ENCODE measurements around the gene AFF1. TPM values are rescaled to one million over a fixed set of nuclear protein-coding genes. Genes with fewer than 3 reads are reported as not detected.

Gene AFF1
- total RNA-seq, 2 experiments from 2014 or later = 50.3 to 51.2 TPM

DNA sequence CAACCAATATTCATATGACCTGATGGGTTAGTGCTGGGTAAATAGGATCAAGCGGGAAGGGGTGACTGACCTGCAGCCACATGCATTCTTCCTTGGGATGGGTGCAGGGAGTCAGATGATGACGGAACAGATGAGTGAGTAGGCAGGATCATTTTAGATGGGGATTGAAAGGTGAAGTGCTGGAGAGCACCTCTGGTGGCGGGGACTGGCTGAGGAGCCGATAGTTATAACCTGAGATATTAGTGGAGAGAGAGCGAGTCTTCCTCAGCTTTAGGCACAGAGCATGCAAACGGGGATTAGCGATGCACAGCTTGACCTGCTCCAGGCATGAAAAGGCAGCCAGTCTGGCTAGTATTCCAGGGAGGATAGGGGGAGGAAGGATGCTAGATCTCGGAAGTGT is 99.1 kb downstream of the AFF1 start:
- ATAC-seq (ENCODE audit: poor library complexity) (no peak), DNase-seq (no peak)
- Mint-ChIP-seq H3K36me3 (ENCODE audit: low read depth) (no peaks in the 10 kb centered on the region), H3K4me3 (no peak overlapping the region), H3K4me1 (ENCODE audit: low read depth) (peaks cover 47% of the 10 kb centered on the region), H3K27me3 (no peaks in the 10 kb centered on the region), H3K9me3 (no peaks in the 10 kb centered on the region), H3K27ac (no peak overlapping the region)
- no peak overlapping the region for H3K4me3 ChIP-seq (ENCODE audit: low read length)
- H3K36me3 ChIP-seq (ENCODE audit: insufficient read depth, low read length) = peaks cover 3% of the 10 kb centered on the region
- intact Hi-C loops (cut with DNase I, micrococcal nuclease) = no loop called here
- POLR2A ChIA-PET = no interaction called here
- no peaks in the 10 kb centered on the region for H3K9me3 ChIP-seq (ENCODE audit: control insufficient read depth in 1 of 2, insufficient read depth in 1 of 2, low read length in 2 of 2)
- CTCF ChIA-PET = no interaction called here
- no peak overlapping the region for H3K27ac ChIP-seq (ENCODE audit: low read depth in 1 of 2, low read length in 2 of 2)
- H3K4me1 ChIP-seq (ENCODE audit: insufficient read depth, low read length) = peaks cover 21% of the 10 kb centered on the region
- H3K27me3 ChIP-seq (ENCODE audit: control insufficient read depth in 1 of 2, insufficient read depth in 2 of 2, low read length in 2 of 2) = no peaks in the 10 kb centered on the region
- TF ChIP-seq, protein P1, sequence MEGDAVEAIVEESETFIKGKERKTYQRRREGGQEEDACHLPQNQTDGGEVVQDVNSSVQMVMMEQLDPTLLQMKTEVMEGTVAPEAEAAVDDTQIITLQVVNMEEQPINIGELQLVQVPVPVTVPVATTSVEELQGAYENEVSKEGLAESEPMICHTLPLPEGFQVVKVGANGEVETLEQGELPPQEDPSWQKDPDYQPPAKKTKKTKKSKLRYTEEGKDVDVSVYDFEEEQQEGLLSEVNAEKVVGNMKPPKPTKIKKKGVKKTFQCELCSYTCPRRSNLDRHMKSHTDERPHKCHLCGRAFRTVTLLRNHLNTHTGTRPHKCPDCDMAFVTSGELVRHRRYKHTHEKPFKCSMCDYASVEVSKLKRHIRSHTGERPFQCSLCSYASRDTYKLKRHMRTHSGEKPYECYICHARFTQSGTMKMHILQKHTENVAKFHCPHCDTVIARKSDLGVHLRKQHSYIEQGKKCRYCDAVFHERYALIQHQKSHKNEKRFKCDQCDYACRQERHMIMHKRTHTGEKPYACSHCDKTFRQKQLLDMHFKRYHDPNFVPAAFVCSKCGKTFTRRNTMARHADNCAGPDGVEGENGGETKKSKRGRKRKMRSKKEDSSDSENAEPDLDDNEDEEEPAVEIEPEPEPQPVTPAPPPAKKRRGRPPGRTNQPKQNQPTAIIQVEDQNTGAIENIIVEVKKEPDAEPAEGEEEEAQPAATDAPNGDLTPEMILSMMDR (IDR thresholded peaks at IDR 0.05) = no peak

DNA sequence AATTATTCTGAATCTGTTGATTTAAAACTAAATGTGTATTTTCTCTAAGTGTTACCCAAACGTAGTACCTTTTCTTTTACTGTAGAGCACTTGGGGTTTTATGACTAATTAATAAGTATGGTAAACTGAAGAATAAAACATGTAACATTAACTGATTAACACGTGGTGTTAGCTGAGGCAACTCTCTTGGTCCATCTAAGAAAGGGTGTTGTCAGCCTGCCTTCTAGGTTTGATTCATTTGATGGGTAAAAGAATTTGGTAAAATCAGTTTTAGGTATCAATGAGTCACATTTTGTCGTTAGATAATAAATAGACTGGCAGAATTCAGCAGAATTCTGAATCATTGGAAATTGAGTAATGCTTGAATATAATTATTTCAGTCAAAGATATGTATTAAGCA is 99.7 kb downstream of the AFF1 start:
- Histone ChIP-seq H3K9me3 (ENCODE audit: control insufficient read depth in 1 of 2, insufficient read depth in 1 of 2, low read length in 2 of 2) (no peaks in the 10 kb centered on the region), H3K4me1 (ENCODE audit: insufficient read depth, low read length) (peaks cover 25% of the 10 kb centered on the region), H3K27ac (ENCODE audit: low read depth in 1 of 2, low read length in 2 of 2) (no peak overlapping the region), H3K4me3 (ENCODE audit: low read length) (no peak overlapping the region), H3K36me3 (ENCODE audit: insufficient read depth, low read length) (no peaks in the 10 kb centered on the region), H3K27me3 (ENCODE audit: control insufficient read depth in 1 of 2, insufficient read depth in 2 of 2, low read length in 2 of 2) (no peaks in the 10 kb centered on the region)
- Mint-ChIP-seq H3K4me3 (no peak overlapping the region), H3K36me3 (ENCODE audit: low read depth) (no peaks in the 10 kb centered on the region), H3K27ac (no peak overlapping the region), H3K4me1 (ENCODE audit: low read depth) (peaks cover 47% of the 10 kb centered on the region), H3K27me3 (no peaks in the 10 kb centered on the region), H3K9me3 (no peaks in the 10 kb centered on the region)
- intact Hi-C loops (cut with DNase I, micrococcal nuclease) = no loop called here
- ChIA-PET CTCF (no interaction called here), POLR2A (no interaction called here)
- ATAC-seq (ENCODE audit: poor library complexity) = no peak
- DNase-seq = no peak
- TF ChIP-seq, protein P1 (IDR thresholded peaks at IDR 0.05) = no peak

DNA sequence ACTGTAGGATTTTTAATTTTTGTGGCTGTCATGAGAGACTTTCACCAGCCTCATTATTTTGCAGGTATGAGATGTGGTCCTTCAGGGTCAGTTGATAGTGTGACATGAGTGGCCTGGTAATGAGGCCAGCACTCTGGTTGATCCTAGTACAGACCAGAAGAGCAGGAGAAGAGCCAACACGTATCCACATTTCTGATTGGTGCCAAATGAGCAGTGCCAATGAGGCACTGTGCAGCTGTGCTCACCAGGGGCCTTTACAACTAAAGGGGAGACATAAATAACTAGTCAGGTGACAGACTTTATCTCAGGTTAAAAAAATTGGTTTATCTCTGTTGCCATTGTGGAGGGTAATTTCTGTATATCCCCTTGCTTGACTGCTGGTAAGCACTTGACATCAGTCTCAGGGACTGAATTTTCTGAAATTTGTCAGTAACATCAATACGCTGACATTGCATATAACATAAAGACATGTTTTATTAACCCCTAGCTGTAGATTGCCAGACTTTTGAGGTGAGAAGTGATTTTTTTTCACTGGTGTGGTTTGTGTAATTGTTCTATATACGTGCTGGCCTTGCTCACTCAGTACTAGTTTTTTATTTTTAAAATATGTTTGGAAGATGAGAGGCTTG is 101.2 kb downstream of the AFF1 start:
- no peaks in the 10 kb centered on the region for H3K27me3 Mint-ChIP-seq
- no peak overlapping the region for H3K4me3 Mint-ChIP-seq

More for the DNA sequence above, 101.2 kb downstream of the AFF1 start:
- no peaks in the 10 kb centered on the region for H3K9me3 Mint-ChIP-seq
- ChIA-PET POLR2A (no interaction called here), CTCF (interaction anchor here (0.9 to 1.7 kb wide), 2 partner anchors 57 to 114 kb away, joined by 3 to 5 read pairs; no protein-coding TSS in a partner anchor)
- TF ChIP-seq, protein P1 (IDR thresholded peaks at IDR 0.05) = no peak
- no peaks in the 10 kb centered on the region for H3K36me3 ChIP-seq (ENCODE audit: insufficient read depth, low read length)
- no peak for ATAC-seq (ENCODE audit: poor library complexity)
- H3K27me3 ChIP-seq (ENCODE audit: control insufficient read depth in 1 of 2, insufficient read depth in 2 of 2, low read length in 2 of 2) = no peaks in the 10 kb centered on the region
- intact Hi-C loops (cut with DNase I, micrococcal nuclease) = no loop called here
- no peak for DNase-seq
- no peak overlapping the region for H3K4me3 ChIP-seq (ENCODE audit: low read length)
- H3K4me1 ChIP-seq (ENCODE audit: insufficient read depth, low read length) = peaks cover 23% of the 10 kb centered on the region
- H3K4me1 Mint-ChIP-seq (ENCODE audit: low read depth) = peaks cover 41% of the 10 kb centered on the region
- H3K27ac ChIP-seq (ENCODE audit: low read depth in 1 of 2, low read length in 2 of 2) = no peak overlapping the region
- H3K36me3 Mint-ChIP-seq (ENCODE audit: low read depth) = no peaks in the 10 kb centered on the region
- no peaks in the 10 kb centered on the region for H3K9me3 ChIP-seq (ENCODE audit: control insufficient read depth in 1 of 2, insufficient read depth in 1 of 2, low read length in 2 of 2)
- H3K27ac Mint-ChIP-seq = no peak overlapping the region

Measured in CD4-positive, alpha-beta T cell (primary cell).